GM12801 (cell line): ENCODE data around the gene TNPO2.

ENCODE experiments used
- CTCF ChIP-seq: IDR thresholded peaks from one replicate; pipeline ENCODE4 v1.5.1; 2011; ENCODE audit warnings: control low read depth; ENCODE audit not compliant: insufficient read length; ENCODE audit errors: extremely low read depth

TNPO2 gene

DNA sequence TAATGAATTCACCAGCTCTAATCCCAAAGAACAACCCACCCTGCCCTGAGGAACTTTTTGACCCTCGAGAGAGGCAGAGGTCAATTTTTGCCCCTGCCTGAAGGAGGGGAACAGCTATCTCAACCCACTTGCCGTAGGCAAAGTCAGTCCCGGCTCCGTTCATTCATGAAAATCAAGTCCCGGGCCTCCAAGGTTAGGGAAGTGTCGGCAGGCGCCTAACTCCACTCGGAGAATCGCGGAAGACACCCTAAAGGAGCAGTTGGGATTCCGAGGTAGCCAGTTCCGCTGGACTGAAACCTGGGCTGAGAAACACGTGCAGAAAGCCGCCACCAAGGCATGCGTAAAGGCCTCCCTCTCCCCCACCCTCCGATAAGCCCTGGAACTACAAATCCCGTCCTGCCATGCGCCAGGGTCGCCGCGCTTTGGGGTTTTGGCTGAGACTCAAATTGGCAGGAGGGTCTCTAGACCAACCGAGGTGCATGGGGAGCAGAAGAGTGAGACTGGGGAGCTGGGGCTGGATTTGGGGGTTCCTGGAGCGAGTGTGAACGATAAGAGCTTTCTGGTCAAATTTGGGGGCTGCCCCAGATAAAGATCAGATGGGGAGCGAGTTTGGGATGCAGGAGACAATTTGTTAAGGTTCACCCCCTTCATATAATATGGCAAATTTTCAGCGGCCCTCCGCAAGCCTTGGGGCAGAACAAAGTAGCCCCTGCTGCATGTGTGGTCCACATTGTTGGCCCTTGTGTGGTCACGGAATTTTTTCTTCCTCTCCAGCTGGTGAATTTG is at the start of gene TNPO2:
TSS of gene TNPO2 (minus strand) at position 292 of the 786 bp plus-strand sequence. CDS start 2,955 bp downstream, outside the sequence.
- no peak for TF ChIP-seq CTCF

DNA sequence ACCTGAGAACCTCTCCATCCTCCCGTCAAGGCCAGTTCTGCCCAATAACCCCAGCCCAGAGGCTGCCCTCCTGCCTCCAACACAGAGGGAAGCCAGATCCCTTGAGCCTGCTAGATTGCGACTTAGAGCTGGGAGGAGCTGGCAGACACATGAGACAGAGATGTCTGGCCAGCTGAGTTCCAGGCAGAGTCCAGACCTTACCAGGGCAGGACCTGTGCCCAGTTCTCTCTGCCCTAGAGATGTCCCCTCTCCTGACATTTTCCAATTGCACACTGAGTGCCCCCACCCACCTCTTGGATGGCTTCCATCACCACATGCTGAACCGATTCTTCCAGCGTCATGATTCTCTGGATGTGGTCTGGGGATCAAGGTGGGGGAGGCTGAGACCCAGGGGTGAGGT is 48.6 kb upstream of the TNPO2 start:
- TF ChIP-seq CTCF: no peak

DNA sequence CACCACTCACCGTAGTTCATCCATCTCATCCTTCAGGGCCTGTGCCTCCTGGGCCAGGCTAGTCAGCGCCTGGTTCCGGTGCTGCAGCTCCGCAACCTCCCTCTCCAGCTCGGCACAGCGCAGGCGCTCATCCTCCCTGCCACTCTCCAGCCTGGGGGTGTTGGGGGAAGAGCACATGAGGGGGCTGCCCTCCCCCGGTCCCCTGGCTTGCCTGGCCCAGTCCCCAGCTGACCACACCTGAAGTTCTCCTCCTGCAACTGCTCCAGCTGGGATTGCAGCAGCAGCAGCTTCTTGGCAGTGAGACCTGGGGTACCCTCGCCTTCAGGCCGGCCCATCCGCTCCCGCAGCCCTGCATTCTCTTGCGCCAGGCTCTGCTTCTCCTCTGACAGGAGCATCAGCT is 47.2 kb upstream of the TNPO2 start:
- TF ChIP-seq CTCF: no peak

DNA sequence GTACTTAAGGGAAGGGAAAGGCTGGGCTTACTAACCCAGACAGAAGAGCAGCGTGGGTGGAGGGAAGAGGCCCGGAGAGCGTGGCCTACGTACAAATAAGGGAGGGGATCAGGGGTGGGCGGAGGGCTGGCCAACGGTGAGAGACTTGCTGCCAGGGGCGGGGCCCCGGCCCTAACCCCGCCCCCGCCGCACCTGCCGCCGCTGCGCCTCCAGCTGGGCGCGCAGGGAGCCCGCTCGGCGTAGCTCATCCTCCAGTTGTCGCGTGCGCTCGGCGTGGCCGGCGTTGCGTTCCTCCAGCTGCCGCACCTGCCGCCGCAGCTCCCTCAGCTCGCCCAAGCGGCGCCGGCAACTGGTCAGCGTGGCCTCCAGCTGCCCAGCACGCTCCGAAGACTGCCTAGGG is 46.0 kb upstream of the TNPO2 start:
- no peak for TF ChIP-seq CTCF

GRCh38 chr19:12767666-12768065 is 43.9 kb upstream of the TNPO2 start:
- TF ChIP-seq CTCF: no peak

DNA sequence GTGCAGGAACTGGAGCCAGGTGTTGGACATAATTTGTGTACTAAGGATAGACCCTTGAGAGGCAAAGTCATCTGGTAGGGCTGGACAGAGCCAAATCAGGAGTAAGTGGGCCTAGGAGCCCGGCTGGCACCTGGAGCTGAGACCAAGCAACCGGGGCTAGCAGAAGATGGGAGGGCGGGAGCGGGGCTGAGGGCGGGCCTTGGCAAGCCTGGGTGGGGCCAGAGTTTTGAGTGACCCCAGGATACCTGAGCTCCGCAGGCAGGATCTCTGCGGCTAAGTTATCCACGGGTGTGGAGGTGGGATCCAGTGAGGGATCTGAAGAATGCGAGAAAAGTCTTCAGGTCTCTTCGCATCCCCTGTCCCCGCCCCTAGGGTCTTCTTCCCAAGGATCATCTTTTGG is 43.4 kb upstream of the TNPO2 start:
- no peak for TF ChIP-seq CTCF

- TF ChIP-seq CTCF: no peak
These were observed 42.4 kb upstream of the TNPO2 start for GRCh38 chr19:12766051-12766521.

DNA sequence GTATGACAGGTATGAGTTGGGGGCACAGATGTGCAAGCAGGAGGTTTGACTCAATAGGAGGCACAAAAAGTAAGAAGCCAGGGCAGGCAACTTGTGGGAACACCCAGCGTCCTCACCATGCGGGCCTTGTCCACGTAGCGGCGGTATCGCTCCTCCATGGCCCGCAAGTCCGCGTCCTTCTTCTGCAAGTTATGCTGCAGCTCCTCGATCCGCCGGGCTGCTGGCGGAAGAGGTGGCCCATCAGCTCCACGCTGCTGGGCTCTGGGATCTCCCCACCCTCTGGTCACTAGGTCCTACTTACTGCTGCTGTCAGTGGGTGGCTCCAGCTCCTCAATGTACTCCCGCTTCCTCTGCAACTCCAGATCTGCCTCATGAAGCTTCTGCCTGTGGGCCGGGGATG is 41.0 kb upstream of the TNPO2 start:
- TF ChIP-seq CTCF: no peak
